HFF-Myc (cell line): ENCODE measurements around the gene DENND4B.

Experiments used
- DNase-seq: peaks from one replicate; pipeline ENCODE4 v3.0.0-alpha.2; 2011; ENCODE audit warnings: low read depth; ENCODE audit errors: extremely low read depth
- H3K4me3 ChIP-seq: replicated peaks from 2 replicates; pipeline ENCODE4 v1.5.1; 2011; ENCODE audit warnings: low read depth, mild to moderate bottlenecking, control low read depth, low read length
- TF ChIP-seq, protein P1 (sequence below): IDR thresholded peaks from 2 replicates; pipeline ENCODE4 v1.5.1; 2012; ENCODE audit warnings: mild to moderate bottlenecking, low read depth, low read length, control low read depth; ENCODE audit errors: missing control alignments

The DENND4B gene

GRCh38 chr1:153957744-153958110 lies 11.2 kb upstream of the DENND4B start:
- TF ChIP-seq, protein P1, sequence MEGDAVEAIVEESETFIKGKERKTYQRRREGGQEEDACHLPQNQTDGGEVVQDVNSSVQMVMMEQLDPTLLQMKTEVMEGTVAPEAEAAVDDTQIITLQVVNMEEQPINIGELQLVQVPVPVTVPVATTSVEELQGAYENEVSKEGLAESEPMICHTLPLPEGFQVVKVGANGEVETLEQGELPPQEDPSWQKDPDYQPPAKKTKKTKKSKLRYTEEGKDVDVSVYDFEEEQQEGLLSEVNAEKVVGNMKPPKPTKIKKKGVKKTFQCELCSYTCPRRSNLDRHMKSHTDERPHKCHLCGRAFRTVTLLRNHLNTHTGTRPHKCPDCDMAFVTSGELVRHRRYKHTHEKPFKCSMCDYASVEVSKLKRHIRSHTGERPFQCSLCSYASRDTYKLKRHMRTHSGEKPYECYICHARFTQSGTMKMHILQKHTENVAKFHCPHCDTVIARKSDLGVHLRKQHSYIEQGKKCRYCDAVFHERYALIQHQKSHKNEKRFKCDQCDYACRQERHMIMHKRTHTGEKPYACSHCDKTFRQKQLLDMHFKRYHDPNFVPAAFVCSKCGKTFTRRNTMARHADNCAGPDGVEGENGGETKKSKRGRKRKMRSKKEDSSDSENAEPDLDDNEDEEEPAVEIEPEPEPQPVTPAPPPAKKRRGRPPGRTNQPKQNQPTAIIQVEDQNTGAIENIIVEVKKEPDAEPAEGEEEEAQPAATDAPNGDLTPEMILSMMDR: no peak
- peak overlapping the region; percentile 93 for H3K4me3 ChIP-seq
- no peak for DNase-seq

DNA sequence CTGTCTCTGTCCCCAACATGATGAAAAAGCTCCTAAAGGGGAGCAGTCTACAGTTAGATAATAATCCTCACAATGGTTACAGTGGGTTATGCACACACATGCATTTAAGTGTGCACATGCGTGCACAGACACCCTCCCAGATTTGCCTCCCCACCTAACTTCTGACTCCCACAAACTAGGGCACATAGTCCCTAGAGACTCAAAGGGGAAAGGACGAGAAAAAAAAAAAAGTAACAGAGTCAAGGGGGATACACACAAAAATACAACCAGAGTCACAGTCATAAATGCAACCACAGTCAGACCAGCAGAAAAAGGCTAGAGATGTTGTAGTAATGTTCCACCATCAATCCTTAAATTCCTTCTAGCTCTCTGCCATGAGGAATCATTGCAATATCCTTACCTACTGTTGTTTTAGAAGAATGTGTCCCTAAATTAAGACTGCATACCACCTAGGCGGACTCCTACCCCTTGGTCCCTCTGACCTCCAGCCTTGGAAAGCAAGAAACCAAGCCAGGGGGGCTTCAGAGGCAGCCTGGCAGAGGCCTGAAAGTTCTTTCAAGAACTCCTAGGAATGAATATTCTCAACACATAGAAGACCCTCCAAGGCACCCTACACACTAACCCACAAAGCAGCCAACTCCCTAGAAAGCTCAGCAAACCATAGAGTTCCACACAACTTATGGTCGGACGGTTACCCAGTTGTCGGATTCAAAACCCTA lies 10.6 kb upstream of the DENND4B start:
- H3K4me3 ChIP-seq: peak overlapping the region; percentile 93
- TF ChIP-seq, protein P1: no peak
- no peak for DNase-seq

DNA sequence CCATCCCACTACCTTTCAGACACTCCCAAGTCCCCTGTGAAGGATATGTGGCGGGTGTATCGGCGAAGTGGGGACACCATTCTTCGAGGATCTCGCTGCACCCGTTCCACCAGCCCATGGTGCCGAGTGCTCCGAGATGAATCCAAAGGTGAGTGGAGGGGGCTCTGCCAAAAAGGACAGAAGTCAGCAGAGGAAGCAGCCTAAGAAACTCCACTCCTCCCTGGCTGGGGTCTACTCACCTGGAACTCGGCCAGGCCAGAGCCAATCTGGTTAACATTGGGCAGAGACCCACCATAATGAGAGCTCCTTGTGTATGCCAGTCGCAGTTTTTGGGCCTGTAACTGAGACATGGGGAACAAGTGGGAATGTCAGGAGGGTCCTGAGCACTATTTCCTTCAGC lies 8.3 kb upstream of the DENND4B start:
- TF ChIP-seq, protein P1: no peak
- no peak overlapping the region for H3K4me3 ChIP-seq
- no peak for DNase-seq

GRCh38 chr1:153953859-153954365 lies 7.4 kb upstream of the DENND4B start:
- DNase-seq: no peak
- H3K4me3 ChIP-seq: no peak overlapping the region
- TF ChIP-seq, protein P1: no peak

DNA sequence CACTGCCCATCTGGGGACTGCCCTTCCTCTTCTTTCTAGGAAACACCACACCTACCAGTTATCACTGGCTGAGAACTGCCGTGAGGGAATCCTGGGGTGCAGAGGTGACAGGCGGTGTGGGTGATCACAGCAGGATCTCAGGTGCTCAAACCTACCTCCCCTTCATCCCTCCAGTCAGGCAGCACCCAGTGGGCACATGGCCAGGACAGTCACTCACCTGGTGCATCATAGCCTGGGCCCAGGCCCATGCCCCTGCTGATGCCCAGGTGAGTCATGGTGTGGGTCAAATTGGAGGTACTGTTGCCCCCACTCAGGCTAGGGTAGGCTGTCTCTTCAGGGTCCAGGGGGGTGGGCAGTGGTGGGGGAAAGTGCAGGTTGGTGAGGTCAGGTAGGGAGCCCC lies 5.3 kb upstream of the DENND4B start:
- TF ChIP-seq, protein P1: no peak
- H3K4me3 ChIP-seq: no peak overlapping the region
- DNase-seq: no peak

- no peak overlapping the region for H3K4me3 ChIP-seq
- TF ChIP-seq, protein P1: no peak
- DNase-seq: no peak
Observed at GRCh38 chr1:153951183-153951582, 4.7 kb upstream of the DENND4B start.
